C4-2B (cell line): ENCODE measurements around the gene ADGRG6.

ENCODE experiments used
- ZFX ChIP-seq: fragments of 450-650 bp; IDR thresholded peaks from 2 replicates; pipeline ENCODE4 v1.6.1; 2017
- TF ChIP-seq, protein P1 (sequence below): fragments of 450-650 bp; conservative IDR thresholded peaks from 2 replicates; pipeline ENCODE4 v1.5.1; 2017; ENCODE audit warnings: mild to moderate bottlenecking

DNA sequence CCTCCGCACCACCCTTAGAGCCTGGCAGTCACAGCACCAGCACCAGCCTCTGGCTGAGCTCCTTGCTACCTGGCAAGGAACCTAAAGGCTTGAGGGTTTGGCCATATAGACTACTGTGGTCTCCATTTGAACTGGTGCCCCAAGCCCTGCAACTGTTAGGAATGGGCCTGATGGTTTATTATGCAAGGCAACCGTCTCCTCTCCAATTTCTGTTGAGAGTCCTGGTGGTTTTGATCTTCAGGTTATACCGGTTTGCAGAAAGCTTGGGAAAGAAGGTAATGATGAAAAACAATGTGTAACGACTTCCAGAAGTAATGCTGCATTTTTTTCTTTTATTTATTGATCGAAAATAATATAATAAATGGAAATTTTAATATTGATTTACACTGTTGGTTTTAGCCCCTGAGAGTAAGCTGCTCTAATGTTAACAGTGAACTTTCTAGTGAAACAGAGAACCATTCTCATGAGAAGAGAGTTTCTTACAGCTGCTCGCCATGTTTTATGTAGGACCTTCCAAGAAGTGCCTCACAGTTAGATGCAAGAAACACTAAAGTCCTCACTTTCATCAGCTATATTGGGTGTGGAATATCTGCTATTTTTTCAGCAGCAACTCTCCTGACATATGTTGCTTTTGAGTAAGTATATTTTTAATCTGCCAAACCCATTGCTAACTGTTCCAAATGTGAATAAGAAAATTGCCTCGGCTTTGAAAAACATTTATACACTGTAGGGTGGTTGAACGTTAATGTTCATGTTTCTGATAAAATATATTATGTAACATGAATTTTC lies 112.8 kb downstream of the ADGRG6 start:
- TF ChIP-seq, protein P1, sequence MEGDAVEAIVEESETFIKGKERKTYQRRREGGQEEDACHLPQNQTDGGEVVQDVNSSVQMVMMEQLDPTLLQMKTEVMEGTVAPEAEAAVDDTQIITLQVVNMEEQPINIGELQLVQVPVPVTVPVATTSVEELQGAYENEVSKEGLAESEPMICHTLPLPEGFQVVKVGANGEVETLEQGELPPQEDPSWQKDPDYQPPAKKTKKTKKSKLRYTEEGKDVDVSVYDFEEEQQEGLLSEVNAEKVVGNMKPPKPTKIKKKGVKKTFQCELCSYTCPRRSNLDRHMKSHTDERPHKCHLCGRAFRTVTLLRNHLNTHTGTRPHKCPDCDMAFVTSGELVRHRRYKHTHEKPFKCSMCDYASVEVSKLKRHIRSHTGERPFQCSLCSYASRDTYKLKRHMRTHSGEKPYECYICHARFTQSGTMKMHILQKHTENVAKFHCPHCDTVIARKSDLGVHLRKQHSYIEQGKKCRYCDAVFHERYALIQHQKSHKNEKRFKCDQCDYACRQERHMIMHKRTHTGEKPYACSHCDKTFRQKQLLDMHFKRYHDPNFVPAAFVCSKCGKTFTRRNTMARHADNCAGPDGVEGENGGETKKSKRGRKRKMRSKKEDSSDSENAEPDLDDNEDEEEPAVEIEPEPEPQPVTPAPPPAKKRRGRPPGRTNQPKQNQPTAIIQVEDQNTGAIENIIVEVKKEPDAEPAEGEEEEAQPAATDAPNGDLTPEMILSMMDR = no peak
- no peak for TF ChIP-seq ZFX
